Skeletal muscle satellite cell (primary cell): ENCODE data around the gene FGF5.

Source experiments
- H3K27me3 ChIP-seq: 2 replicates; pipeline ENCODE4 v1.7.0; 2013; ENCODE audit warnings: low read length; ENCODE audit not compliant: control insufficient read depth, insufficient read depth
- H3K36me3 ChIP-seq: 2 replicates; pipeline ENCODE4 v1.7.0; 2013; ENCODE audit warnings: mild to moderate bottlenecking, control low read depth, low read length; ENCODE audit not compliant: insufficient read depth
- H3K4me1 ChIP-seq: 2 replicates; pipeline ENCODE4 v1.7.0; 2013; ENCODE audit warnings: low read length; ENCODE audit not compliant: control insufficient read depth, insufficient read depth
- H3K4me2 ChIP-seq: 2 replicates; pipeline ENCODE4 v1.7.0; 2013; ENCODE audit warnings: mild to moderate bottlenecking, low read length
- H3K4me3 ChIP-seq: 2 replicates; pipeline ENCODE4 v1.7.0; 2013; ENCODE audit warnings: low read length
- H3K9ac ChIP-seq: 2 replicates; pipeline ENCODE4 v1.7.0; 2013; ENCODE audit warnings: mild to moderate bottlenecking, low read depth, low read length, moderate library complexity
- H3K9me3 ChIP-seq: replicated peaks from 2 replicates; pipeline ENCODE4 v1.7.0; 2013; ENCODE audit warnings: mild to moderate bottlenecking, control low read depth, low read length

FGF5 gene

DNA sequence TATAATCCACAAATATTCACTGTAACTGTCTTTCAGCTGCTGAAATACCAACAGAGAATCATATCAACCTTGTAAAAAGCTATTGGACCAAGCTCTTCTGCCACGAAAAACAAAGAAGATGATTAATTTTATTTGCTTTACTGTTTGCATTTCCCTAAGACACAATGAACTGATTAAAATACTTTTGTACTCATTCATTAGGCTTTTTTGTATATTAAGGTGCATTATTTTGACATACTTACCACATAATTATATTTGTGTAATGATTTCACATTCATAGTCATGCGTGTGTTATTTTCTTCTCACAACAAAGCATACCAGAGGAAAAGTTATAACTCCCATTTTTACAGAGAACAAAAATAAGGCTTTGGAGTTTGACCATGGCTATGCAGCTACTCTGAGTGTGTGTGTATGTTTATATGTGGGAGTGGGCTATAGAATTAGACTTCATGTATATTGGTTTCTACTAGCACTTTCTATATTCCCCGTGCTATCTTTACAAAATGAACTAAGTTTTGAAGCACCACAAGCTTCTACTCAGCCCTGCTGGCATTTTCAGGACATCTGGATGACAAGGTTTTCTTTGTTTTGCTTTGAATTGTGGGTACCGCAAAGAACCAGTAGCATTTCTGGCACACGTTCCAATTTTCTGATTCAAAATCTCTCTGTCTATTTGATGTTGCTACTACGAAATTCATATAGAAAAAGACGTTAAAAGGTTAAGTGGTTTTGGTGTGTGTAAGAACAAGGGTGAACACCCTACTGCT, 11.0 kb upstream of the FGF5 start:
- Histone ChIP-seq H3K36me3 (no peaks in the 10 kb centered on the region), H3K4me3 (no peak overlapping the region), H3K9me3 (no peaks in the 10 kb centered on the region), H3K4me1 (peaks cover 39% of the 10 kb centered on the region), H3K27me3 (no peaks in the 10 kb centered on the region), H3K9ac (peak overlapping the region; percentile 57), H3K4me2 (peak overlapping the region; percentile 70)

- H3K4me3 ChIP-seq = no peak overlapping the region
- no peaks in the 10 kb centered on the region for H3K9me3 ChIP-seq
- H3K27me3 ChIP-seq = no peaks in the 10 kb centered on the region
- peaks cover 32% of the 10 kb centered on the region for H3K4me1 ChIP-seq
- H3K9ac ChIP-seq = no peak overlapping the region
- H3K4me2 ChIP-seq = no peak overlapping the region
- no peaks in the 10 kb centered on the region for H3K36me3 ChIP-seq
These were observed 8.6 kb upstream of the FGF5 start for GRCh38 chr4:80257851-80258250.

GRCh38 chr4:80259012-80259411, 7.5 kb upstream of the FGF5 start:
- Histone ChIP-seq H3K4me2 (no peak overlapping the region), H3K4me3 (no peak overlapping the region), H3K4me1 (peaks cover 28% of the 10 kb centered on the region), H3K36me3 (no peaks in the 10 kb centered on the region), H3K9ac (no peak overlapping the region), H3K9me3 (no peaks in the 10 kb centered on the region), H3K27me3 (no peaks in the 10 kb centered on the region)

GRCh38 chr4:80259817-80260216, 6.6 kb upstream of the FGF5 start:
- no peaks in the 10 kb centered on the region for H3K36me3 ChIP-seq
- H3K9me3 ChIP-seq = no peaks in the 10 kb centered on the region
- H3K4me2 ChIP-seq = no peak overlapping the region
- no peak overlapping the region for H3K9ac ChIP-seq
- H3K4me3 ChIP-seq = no peak overlapping the region
- no peaks in the 10 kb centered on the region for H3K27me3 ChIP-seq
- peaks cover 32% of the 10 kb centered on the region for H3K4me1 ChIP-seq

- H3K36me3 ChIP-seq = no peaks in the 10 kb centered on the region
- H3K4me1 ChIP-seq = peaks cover 21% of the 10 kb centered on the region
- H3K27me3 ChIP-seq = no peaks in the 10 kb centered on the region
- H3K4me2 ChIP-seq = no peak overlapping the region
- H3K9me3 ChIP-seq = no peaks in the 10 kb centered on the region
- H3K4me3 ChIP-seq = no peak overlapping the region
- no peak overlapping the region for H3K9ac ChIP-seq
These were observed 4.4 kb upstream of the FGF5 start for GRCh38 chr4:80261989-80262600.

DNA sequence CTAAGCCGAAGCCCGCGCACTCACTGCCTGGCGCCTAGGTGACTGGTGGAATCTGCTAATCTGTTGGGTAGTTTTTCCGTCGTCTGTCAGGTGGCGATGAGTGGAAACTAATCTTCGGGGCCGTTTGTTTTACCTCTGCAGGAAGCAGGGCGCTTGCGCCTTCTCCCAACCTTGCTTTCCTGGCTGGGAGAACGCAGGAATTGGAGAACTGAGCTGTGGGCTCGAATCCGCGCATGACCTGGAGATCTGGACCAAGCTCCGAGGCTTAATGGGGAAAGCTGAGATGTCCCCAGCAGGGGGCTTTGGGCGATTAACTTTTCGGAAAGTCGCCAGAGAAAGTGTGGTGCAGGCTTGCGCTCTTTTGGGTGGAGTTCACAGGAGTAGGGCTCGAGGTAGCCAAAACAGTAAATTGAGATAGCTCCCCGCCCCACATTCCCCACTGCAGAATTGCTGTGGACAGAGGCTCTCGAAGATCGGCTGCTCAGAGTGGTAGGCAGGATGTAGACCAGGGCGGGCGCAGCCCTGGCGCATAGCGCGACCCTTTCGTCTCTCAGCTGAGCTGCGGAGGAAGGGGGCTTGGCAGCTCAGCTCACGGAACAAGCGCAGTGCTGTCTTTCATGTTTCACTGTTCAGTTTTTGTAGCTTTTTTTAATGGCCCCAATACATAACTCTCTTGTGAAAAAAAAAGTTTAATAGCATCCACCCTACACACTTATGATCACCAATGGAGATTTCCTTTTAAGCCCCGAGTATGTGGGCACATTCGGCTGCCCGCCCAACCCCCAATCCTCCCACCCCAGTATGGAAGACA, 2.7 kb upstream of the FGF5 start:
- Histone ChIP-seq H3K9me3 (no peaks in the 10 kb centered on the region), H3K9ac (no peak overlapping the region), H3K4me3 (no peak overlapping the region), H3K36me3 (peaks cover 7% of the 10 kb centered on the region), H3K4me2 (peak overlapping the region; percentile 92), H3K4me1 (peaks cover 21% of the 10 kb centered on the region), H3K27me3 (no peaks in the 10 kb centered on the region)

DNA sequence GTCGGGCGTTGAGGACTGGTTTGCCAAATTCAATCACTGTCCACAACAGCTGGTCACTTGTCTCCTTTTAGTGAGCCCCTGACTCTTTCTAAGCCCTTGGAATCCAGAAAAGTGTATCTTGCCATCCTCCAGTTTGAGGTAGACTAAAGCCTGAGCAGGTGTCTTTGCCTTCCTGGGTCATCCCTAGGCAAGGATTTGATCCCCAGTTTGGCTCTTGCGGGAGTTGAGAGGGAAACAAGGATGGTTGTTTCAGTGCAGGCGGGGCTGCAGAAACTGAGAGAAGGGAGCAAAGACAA, 2.2 kb upstream of the FGF5 start:
- no peaks in the 10 kb centered on the region for H3K9me3 ChIP-seq
- H3K4me2 ChIP-seq = peak overlapping the region; percentile 92
- H3K9ac ChIP-seq = no peak overlapping the region
- no peak overlapping the region for H3K4me3 ChIP-seq
- H3K27me3 ChIP-seq = no peaks in the 10 kb centered on the region
- H3K4me1 ChIP-seq = peaks cover 24% of the 10 kb centered on the region
- peaks cover 12% of the 10 kb centered on the region for H3K36me3 ChIP-seq

DNA sequence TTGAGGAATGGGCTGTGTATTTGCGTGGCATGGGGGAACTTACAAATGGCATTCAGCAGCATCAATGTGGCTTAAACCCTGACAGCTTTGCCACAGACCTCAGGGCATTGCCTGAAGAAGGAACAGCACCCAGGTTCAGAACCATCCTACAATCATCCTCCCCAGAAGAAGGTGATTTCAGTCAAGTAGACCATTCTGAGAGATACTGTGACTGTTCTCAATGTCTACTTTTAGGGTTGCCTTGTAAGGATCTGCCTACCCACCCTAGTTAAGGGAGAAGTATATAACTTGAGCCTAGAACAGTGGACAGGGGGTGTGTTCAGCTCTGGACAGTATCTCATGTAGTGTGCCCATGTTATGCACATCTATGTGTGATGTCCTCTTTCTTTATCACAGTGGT, 1.6 kb upstream of the FGF5 start:
- Histone ChIP-seq H3K9ac (peak overlapping the region; percentile 92), H3K4me2 (peak overlapping the region; percentile 92), H3K27me3 (no peaks in the 10 kb centered on the region), H3K4me3 (peak overlapping the region; percentile 77), H3K36me3 (peaks cover 17% of the 10 kb centered on the region), H3K9me3 (no peaks in the 10 kb centered on the region), H3K4me1 (peaks cover 30% of the 10 kb centered on the region)

- Histone ChIP-seq H3K4me1 (peaks cover 37% of the 10 kb centered on the region), H3K27me3 (no peaks in the 10 kb centered on the region), H3K36me3 (peaks cover 23% of the 10 kb centered on the region), H3K4me3 (peak overlapping the region; percentile 77), H3K9me3 (no peaks in the 10 kb centered on the region), H3K4me2 (peak overlapping the region; percentile 92), H3K9ac (peak overlapping the region; percentile 92)
These were observed 752 bp upstream of the FGF5 start for GRCh38 chr4:80265571-80266252.

GRCh38 chr4:80266902-80267380, 477 bp downstream of the FGF5 start:
- peaks cover 47% of the 10 kb centered on the region for H3K4me1 ChIP-seq
- H3K4me3 ChIP-seq = peak overlapping the region; percentile 77
- H3K4me2 ChIP-seq = peak overlapping the region; percentile 92
- no peaks in the 10 kb centered on the region for H3K9me3 ChIP-seq
- no peaks in the 10 kb centered on the region for H3K27me3 ChIP-seq
- peak overlapping the region; percentile 92 for H3K9ac ChIP-seq
- peaks cover 25% of the 10 kb centered on the region for H3K36me3 ChIP-seq
